Stimulated activated CD4-positive, alpha-beta T cell treated with anti-CD3 and anti-CD28 coated beads, Interleukin-2, amount 100 ng/mL, for 48 hours (primary cell): Measurements from ENCODE around the gene SAP130.
"Not testable (repeated sequence)": the region's sequence is repeated elsewhere in the genome, so short reads cannot be mapped to it uniquely, and the experiment has no call there.

Experiments used
- DNase-seq, 2 donors: peaks; one replicate each; pipeline ENCODE4 v3.0.0-alpha.2; 2020

The SAP130 gene

DNA sequence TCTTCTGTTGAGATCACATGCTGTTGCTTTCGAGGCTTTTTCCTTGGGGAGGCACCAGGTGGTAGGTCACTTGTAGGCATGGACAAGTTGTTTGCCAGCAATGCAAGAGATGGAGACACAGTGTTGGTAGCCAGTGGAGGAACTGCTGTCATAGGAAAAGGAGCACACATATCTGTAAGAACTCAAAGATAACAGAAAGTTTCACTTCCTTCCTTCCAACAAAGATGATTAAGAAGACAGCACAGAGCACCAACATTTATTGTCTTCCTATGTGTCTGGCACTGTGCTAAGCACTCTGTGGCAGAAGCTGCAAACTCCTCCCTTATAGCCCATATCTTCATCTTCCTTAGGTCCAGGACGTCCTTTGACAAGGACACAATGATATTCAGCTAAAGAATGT lies 77.6 kb downstream of the SAP130 start:
- DNase-seq: no peak

- DNase-seq: no peak
These were observed 82.6 kb downstream of the SAP130 start for GRCh38 chr2:127945281-127945680.

DNA sequence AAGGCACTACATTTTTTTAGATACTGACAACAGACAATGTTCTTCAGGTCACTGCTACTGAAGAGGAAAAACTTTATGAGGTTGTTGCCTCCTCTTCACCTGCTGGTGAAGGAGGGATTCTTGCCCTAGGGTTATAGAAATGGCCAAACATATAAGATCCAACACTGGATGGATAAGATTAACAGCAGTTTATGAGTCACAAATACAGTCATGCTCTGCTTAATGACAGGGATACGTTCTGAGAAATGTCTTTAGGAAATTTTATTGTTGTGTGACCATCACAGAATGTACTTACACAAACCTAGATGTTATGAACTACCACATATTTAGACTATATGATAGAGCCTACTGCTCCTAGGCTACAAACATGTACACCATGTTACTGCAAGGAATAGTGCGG lies 84.7 kb downstream of the SAP130 start:
- no peak for DNase-seq

- no peak for DNase-seq
These were observed 85.9 kb downstream of the SAP130 start for GRCh38 chr2:127942002-127942401.

- DNase-seq: no peak
These were observed 86.4 kb downstream of the SAP130 start for GRCh38 chr2:127941461-127941860.

GRCh38 chr2:127940641-127941040 lies 87.2 kb downstream of the SAP130 start:
- DNase-seq: no peak

- DNase-seq: no peak
These were observed 92.5 kb downstream of the SAP130 start for GRCh38 chr2:127935337-127935736.

GRCh38 chr2:127932199-127932876 lies 95.5 kb downstream of the SAP130 start:
- no peak for DNase-seq

GRCh38 chr2:127929449-127929848 lies 98.4 kb downstream of the SAP130 start:
- DNase-seq: no peak

GRCh38 chr2:127927384-127927783 lies 100.5 kb downstream of the SAP130 start:
- DNase-seq: no peak

DNA sequence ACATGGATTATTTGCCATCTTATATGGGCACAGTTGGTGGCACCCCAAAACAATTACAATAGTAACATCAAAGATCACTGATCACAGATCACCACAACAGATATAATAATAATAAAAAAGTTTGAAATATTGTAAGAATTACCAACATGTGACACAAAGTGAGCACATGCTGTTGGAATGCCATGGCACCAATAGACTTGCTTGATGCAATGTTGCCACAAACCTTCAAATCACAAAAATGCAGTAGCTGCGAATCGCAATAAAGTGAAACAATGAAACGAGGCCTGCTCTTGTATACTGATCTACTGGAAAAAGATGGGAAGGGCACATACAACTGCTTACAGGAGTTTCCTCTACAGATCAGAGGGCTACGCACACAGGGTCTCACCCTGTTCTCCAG lies 109.9 kb downstream of the SAP130 start:
- DNase-seq: no peak

DNA sequence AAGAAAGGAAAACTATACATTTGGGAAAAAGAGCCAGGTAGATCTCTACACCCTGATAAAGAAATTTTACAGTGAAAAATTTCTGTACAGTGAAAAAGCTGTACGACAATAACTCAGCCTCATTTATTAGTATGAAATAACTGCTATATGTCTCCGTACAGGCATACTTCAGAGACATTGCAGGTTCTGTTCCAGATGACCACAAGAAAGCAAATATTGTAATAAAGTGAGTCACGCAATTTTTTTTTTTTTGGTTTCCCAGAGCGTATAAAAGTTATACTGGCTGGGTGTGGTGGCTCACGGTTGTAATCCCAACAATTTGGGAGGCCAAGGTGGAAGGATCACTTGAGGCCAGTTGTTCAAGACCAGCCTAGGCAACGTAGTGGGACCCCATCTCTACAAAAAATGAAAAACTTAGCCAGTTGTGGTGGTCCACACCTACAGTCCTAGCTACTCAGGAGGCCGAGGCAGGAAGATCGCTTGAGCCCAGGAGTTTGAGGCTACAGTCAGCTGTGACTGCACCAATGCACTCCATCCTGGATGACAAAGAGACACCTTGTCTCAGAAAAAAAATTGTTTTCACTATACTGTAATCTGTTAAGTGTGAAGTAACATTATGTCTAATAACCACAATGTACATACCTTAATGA lies 113.9 kb downstream of the SAP130 start:
- DNase-seq: no peak

GRCh38 chr2:127911737-127912136 lies 116.1 kb downstream of the SAP130 start:
- DNase-seq: no peak

- DNase-seq: no peak
These were observed 117.4 kb downstream of the SAP130 start for GRCh38 chr2:127910415-127910814.

DNA sequence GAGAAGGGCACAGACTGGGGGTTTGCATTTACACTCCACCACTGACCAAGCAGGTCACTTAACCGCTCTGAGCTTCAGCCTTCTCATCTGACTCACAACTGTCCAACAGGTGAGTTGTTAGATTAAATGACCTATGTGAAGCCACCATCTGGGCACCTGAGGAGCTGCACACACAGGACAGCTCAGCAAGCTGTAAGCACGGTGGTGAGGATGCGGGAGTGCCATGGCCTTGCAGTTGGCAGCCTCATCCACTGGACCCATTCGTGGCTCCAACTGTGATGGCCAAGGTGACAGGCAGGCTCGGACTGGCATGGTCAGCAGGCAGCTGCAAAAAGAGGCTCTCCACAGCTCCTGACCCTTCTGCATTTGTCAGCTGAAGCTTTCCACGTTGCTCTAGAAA lies 118.8 kb downstream of the SAP130 start:
- no peak for DNase-seq

DNA sequence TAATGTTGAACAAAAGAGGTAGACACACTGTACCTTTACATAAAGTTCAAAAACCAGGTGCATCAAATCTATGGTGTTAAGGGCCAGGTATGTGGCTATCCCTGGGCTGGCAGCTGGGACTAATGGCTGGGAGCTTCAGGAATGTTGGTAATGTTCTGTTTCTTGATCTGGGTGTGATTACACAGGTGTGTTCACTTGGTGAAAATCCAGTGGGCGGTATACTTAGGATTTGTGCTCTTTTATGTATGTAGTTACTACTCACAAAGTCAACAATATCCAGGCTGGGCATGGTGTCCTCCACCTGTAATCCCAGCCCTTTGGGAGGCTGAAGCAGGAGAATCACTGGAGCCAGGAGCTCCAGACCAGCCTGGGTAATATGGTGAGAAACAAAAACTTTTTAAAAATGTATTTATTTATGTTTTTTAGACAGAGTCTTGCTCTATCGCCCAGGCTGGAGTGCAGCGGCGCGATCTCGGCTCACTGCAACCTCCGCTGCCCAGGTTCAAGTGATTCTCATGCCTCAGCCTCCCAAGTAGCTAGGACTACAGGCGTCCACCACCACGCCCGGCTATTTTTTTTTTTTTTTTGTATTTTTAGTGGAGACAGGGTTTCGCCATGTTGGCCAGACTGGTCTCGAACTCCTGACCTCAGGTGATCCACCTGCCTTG lies 120.0 kb downstream of the SAP130 start:
- not testable (repeated sequence) for DNase-seq

- DNase-seq: no peak
These were observed 121.5 kb downstream of the SAP130 start for GRCh38 chr2:127906206-127906926.

- no peak for DNase-seq
These were observed 126.4 kb downstream of the SAP130 start for GRCh38 chr2:127901339-127902056.

- no peak for DNase-seq
These were observed 130.2 kb downstream of the SAP130 start for GRCh38 chr2:127897531-127898211.

DNA sequence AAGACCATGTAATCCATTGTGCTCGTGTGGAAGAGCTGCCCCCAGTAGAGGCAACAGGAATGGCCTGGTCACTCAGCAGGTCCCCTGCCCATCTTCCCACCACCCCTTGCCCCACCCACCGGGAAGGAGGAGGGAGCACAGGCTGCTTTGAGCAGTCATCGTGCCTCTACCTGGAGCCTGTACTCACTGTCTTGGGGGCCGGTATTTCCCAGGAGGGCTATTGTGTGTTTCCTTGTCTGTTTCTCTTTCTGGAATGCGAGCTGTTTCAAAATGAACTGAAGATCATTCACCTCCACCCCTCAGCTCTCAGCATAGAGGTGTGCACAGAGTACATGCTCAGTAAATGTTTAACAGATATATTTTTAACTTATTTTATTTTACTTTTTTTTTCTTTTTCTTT lies 134.4 kb downstream of the SAP130 start:
- no peak for DNase-seq

DNA sequence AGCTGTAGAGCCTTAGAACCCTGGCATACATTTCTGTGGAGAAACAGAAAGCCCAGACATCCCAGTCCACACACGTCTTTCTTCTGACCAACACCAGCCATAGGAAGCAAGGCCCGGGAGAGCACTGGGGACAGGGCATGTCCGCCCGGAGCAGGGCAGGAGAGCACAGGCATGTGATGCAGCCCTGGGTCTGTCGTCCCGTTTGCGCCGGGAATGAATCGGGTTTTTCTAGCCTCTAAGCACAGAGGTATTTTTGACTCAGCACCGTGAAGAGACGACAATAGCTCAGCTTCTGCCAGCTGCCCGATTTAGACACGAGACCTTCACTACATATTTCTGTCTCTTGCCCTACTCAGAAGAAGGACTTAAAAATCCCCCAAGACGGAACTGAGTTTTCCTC lies 134.8 kb downstream of the SAP130 start:
- no peak for DNase-seq

GRCh38 chr2:127891811-127892210 lies 136.0 kb downstream of the SAP130 start:
- DNase-seq: no peak
